Esophagus muscularis mucosa (tissue), 4 donors: Measurements from ENCODE around the gene SMG6. TPM values are rescaled to one million over a fixed set of nuclear protein-coding genes. Genes with fewer than 3 reads are reported as not detected.

Experiments used
- DNase-seq: peaks from one replicate; pipeline ENCODE4 v3.0.0-alpha.2; 2017; ENCODE audit errors: extremely low spot score
- H3K27ac ChIP-seq, 4 donors: fragments of 200-600 bp; sonication (generic); replicated peaks in 1 of 4; 1 replicate in 3 of 4; 2 replicates in 1 of 4; pipeline ENCODE4 v1.5.1; 2016 to 2019; ENCODE audit warnings: mild to moderate bottlenecking in 1 of 4
- H3K27me3 ChIP-seq, 4 donors: fragments of 200-600 bp; sonication (generic); one replicate each; pipeline versions ENCODE4 v1.5.1 to v1.6.0; 2016 to 2019
- H3K36me3 ChIP-seq, 4 donors: fragments of 200-600 bp; sonication (generic); one replicate each; pipeline ENCODE4 v1.5.1; 2016 to 2019
- H3K4me1 ChIP-seq, 4 donors: fragments of 200-600 bp; sonication (generic); one replicate each; pipeline ENCODE4 v1.5.1; 2016 to 2019
- H3K4me3 ChIP-seq, 4 donors: fragments of 200-600 bp; sonication (generic); 1 replicate in 2 of 4; 2 replicates in 2 of 4; pipeline ENCODE4 v1.5.1; 2016 to 2019; ENCODE audit warnings: mild to moderate bottlenecking in 4 of 4, moderate library complexity in 1 of 4
- H3K9me3 ChIP-seq, 4 donors: fragments of 200-600 bp; sonication (generic); 1 replicate in 3 of 4; 2 replicates in 1 of 4; pipeline ENCODE4 v1.5.1; 2016 to 2019
- EP300 ChIP-seq: sonication (generic); formaldehyde crosslinking; IDR thresholded peaks from one replicate; pipeline ENCODE4 v1.6.1; 2017; ENCODE audit warnings: antibody characterized with exemption
- POLR2A ChIP-seq: fragments of 450-650 bp; IDR thresholded peaks from one replicate; pipeline ENCODE4 v1.6.1; 2017; ENCODE audit warnings: antibody characterized with exemption, moderate library complexity, mild to moderate bottlenecking, low read depth
- POLR2AphosphoS5 ChIP-seq, 2 donors: sonication (generic); formaldehyde crosslinking; IDR thresholded peaks; one replicate each; pipeline ENCODE4 v1.6.1; 2017; ENCODE audit warnings: antibody characterized with exemption in 2 of 2
- WGBS: methylation state at CpG from one replicate; pipeline ENCODE4 v1.1.5; 2018; 5-methylcytosine and 5-hydroxymethylcytosine counted together
- intact Hi-C: fragments of 100-400 bp; cut with DNase I; formaldehyde crosslinking; loops from one replicate; pipeline ENCODE4 v1.15.1; 2023
- total RNA-seq, 4 donors: library from RNA; depleted of rRNA; stranded (reverse); fragments of >200 nt; gene quantifications; one replicate each; pipeline versions ENCODE4 v1.1.0 to v1.2.1, GENCODE V29; 2016
- TF ChIP-seq, protein P1 (sequence below), 3 experiments: fragments of 200-600 bp in 2 of 3; fragments of 450-650 bp in 1 of 3; sonication (generic) in 2 of 3; IDR thresholded peaks; one replicate each; pipeline ENCODE4 v1.5.1; 2017 to 2019; ENCODE audit warnings: antibody characterized with exemption in 3 of 3, mild to moderate bottlenecking in 2 of 3, moderate library complexity in 1 of 3

Gene SMG6
- total RNA-seq, 4 donors from 2014 or later: 38.2 to 67.7 (median 47.7) TPM

DNA sequence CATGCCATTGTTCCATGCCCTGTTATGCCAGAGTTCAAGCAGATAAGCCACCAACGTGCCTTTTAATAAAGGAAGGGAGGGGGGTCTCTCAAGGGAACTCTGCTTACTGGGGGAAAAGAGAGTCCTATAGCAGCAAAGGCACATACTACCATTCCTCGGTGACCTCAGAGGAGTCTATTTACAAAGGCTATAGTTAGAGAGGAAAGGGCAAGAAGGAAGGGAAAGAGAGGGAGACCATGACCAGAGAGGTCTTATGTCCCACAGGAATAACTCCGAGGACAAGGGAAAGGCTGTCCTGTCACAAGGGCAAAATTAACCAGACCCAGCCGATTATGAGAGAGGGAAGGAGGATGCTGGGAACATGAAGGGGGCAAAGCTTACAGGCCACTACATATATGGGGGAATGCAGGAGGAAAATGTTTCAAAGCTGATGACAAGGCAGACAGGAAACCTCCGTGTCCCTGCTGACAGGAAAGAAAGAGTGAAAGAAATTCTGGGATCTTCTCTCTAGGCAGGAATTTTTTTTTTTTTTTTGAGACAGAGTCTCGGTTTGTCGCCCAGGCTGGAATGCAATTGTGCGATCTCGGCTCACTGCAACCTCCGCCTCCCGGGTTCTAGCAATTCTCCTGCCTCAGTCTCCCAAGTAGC is 197.2 kb downstream of the SMG6 start:
- DNase-seq: no peak
- intact Hi-C loops: no loop called here

DNA sequence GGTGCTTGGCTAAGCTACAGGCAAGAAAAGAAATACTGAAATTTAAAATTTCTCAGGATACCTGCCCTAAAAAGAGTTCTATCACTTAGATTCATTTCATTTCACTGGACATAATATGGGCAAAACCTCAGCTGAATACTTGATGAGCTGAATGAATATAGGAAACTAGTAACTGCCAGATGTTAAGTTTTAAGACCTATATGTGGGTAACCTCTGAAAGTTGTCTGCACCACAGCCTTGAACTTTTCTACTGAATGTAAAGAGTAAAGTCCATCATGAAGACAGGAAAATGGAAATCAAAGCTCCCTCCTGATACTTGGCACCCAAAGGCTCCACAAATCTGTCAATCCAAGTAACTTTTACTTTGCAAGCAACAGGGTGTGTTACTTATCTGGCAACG is 197.9 kb downstream of the SMG6 start:
- intact Hi-C loops: no loop called here
- Histone ChIP-seq H3K4me3 (no peak overlapping the region), H3K27ac (peak overlapping the region in 3 of 4 donors; percentile 12 to 34 (median 12)), H3K4me1 (peaks cover 31 to 58% (median 50%) of the 10 kb centered on the region in 4 donors), H3K27me3 (no peaks in the 10 kb centered on the region), H3K9me3 (no peaks in the 10 kb centered on the region), H3K36me3 (no peaks in the 10 kb centered on the region)
- no peak for TF ChIP-seq POLR2A
- TF ChIP-seq EP300: no peak
- no peak for TF ChIP-seq POLR2AphosphoS5 (IDR thresholded peaks at IDR 0.05)
- TF ChIP-seq, protein P1, sequence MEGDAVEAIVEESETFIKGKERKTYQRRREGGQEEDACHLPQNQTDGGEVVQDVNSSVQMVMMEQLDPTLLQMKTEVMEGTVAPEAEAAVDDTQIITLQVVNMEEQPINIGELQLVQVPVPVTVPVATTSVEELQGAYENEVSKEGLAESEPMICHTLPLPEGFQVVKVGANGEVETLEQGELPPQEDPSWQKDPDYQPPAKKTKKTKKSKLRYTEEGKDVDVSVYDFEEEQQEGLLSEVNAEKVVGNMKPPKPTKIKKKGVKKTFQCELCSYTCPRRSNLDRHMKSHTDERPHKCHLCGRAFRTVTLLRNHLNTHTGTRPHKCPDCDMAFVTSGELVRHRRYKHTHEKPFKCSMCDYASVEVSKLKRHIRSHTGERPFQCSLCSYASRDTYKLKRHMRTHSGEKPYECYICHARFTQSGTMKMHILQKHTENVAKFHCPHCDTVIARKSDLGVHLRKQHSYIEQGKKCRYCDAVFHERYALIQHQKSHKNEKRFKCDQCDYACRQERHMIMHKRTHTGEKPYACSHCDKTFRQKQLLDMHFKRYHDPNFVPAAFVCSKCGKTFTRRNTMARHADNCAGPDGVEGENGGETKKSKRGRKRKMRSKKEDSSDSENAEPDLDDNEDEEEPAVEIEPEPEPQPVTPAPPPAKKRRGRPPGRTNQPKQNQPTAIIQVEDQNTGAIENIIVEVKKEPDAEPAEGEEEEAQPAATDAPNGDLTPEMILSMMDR (IDR thresholded peaks at IDR 0.05): no peak
- whole genome bisulfite sequencing: 65% methylated on average over 1 of the region's 1 CpG
- no peak for DNase-seq

More for the DNA sequence above, 197.2 kb downstream of the SMG6 start:
- Histone ChIP-seq H3K27ac (peak overlapping the region; percentile 31 to 51 (median 41)), H3K27me3 (no peaks in the 10 kb centered on the region), H3K4me1 (peaks cover 28 to 53% (median 47%) of the 10 kb centered on the region in 4 donors), H3K36me3 (peaks cover 0 to under 1% (median 0%) of the 10 kb centered on the region in 4 donors), H3K9me3 (no peaks in the 10 kb centered on the region), H3K4me3 (no peak overlapping the region)
- WGBS: 56% methylated on average over 11 of the region's 11 CpGs
- TF ChIP-seq POLR2AphosphoS5 (IDR thresholded peaks at IDR 0.05): no peak
- TF ChIP-seq, protein P1 (IDR thresholded peaks at IDR 0.05): no peak
- no peak for TF ChIP-seq POLR2A
- no peak for TF ChIP-seq EP300

DNA sequence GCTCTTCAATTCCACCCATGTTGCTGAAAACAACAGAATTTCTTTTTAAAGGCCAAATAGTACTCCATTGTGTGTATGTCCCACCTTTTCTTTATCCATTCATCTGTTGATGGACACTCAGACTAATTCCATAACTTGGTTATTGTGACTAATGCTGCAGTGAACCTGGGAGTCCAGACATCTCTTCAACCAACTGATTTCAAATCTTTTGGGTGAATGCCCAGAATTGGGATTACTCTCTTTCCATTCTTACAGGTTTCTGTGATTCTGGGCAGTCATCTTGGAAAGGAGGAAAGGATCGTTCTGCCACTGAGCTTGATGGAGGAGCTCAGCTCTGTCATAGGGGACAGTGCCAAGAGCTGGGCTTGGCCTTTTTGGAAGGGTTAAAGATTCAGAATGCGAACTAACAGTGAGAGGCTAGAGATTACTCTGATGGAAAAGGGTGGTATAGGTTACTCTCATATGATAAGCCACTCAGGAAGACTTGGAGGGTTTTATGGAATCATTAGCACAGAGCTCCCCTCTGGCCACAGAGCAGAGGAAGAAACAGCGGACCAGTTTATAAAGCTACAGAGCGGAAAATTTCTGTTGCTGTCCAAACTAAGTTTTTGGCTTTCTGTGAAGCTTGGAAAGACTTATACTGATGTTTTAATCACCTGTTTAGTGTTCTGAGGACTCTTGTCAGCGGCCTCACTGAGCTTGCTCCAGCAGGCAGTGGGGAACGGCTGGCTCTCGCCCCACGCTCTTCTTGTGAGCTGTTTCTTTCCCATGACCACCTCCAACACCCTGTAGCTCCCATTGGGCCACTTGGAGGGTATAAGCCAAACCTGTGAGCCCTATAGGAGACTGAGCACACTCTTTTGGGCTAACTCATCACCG is 200.4 kb downstream of the SMG6 start:
- DNase-seq: no peak
- TF ChIP-seq EP300 (no peak), POLR2A (no peak), POLR2AphosphoS5 (IDR thresholded peaks at IDR 0.05) (peak in 1 of 2 donors; percentile 32)
- TF ChIP-seq, protein P1 (IDR thresholded peaks at IDR 0.05): no peak
- WGBS: 77% methylated on average over 9 of the region's 9 CpGs

DNA sequence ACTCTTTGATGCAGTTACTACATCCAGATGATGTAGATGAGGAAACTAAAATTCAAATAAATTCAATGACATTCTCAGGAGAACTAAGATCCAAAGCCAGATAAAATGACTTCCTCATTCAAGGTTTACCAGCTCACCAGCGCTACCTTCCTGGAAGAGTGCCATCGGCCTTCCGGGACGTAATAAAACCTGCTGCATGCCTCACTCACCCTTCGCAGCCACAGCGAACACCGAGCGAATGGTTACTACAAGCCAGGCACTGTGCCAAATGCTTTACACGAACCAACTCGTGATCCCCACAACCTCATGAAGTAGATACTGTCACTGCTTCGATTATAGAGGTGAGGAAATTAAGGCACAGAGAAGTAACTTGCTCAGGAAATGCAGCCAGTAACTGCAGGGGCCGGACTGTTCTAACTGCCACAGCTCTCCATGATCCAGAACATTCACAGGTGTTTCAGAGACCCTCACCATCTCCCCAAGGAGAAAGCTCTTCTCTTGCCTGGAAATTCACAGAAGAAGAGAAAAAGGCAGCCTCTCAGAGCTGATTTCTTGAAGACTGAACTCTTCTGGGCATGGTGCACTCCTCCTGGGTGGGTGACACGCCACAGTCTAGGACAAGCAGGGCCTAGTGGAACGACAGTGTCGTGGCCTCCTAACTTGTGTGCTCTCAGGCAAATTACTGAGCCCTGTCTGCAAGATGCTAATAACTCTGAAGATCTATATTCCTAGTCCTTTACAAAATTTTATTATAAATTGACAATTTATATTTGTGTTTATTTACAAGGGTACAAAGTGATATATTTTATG is 201.9 kb downstream of the SMG6 start:
- no peak for DNase-seq
- Histone ChIP-seq H3K36me3 (no peaks in the 10 kb centered on the region), H3K4me3 (no peak overlapping the region), H3K27me3 (no peaks in the 10 kb centered on the region), H3K4me1 (peaks cover 19 to 39% (median 35%) of the 10 kb centered on the region in 4 donors), H3K27ac (peak overlapping the region in 2 of 4 donors; percentile 12 to 75), H3K9me3 (no peaks in the 10 kb centered on the region)
- no peak for TF ChIP-seq POLR2A
- TF ChIP-seq, protein P1 (IDR thresholded peaks at IDR 0.05): no peak
- TF ChIP-seq EP300: no peak
- no peak for TF ChIP-seq POLR2AphosphoS5 (IDR thresholded peaks at IDR 0.05)
- 44% methylated on average over 15 of the region's 15 CpGs for WGBS
- intact Hi-C loops: no loop called here

More for the DNA sequence above, 200.4 kb downstream of the SMG6 start:
- intact Hi-C loops: no loop called here
- H3K27ac ChIP-seq: peak overlapping the region; percentile 29 to 75 (median 66)
- no peaks in the 10 kb centered on the region for H3K9me3 ChIP-seq
- H3K4me3 ChIP-seq: no peak overlapping the region
- no peaks in the 10 kb centered on the region for H3K36me3 ChIP-seq
- H3K27me3 ChIP-seq: no peaks in the 10 kb centered on the region
- peaks cover 31 to 54% (median 49%) of the 10 kb centered on the region in 4 donors for H3K4me1 ChIP-seq
